Prostate gland (tissue), 2 donors: ENCODE results near the gene BEX3.

ENCODE experiments used
- POLR2A ChIP-seq: fragments of 450-650 bp; IDR thresholded peaks from one replicate; pipeline ENCODE4 v1.6.1; 2016; ENCODE audit warnings: antibody characterized with exemption, mild to moderate bottlenecking
- POLR2AphosphoS5 ChIP-seq: sonication (generic); formaldehyde crosslinking; IDR thresholded peaks from one replicate; pipeline ENCODE4 v1.6.1; 2017; ENCODE audit warnings: antibody characterized with exemption
- TF ChIP-seq, protein P1 (sequence below), 4 experiments: fragments of 200-600 bp in 2 of 4; fragments of 450-650 bp in 2 of 4; sonication (generic) in 2 of 4; IDR thresholded peaks; 1 replicate in 3 of 4; 2 replicates in 1 of 4; pipeline ENCODE4 v1.5.1; 2016 to 2019; ENCODE audit warnings: antibody characterized with exemption in 4 of 4, mild to moderate bottlenecking in 2 of 4, moderate library complexity in 2 of 4

- TF ChIP-seq, protein P1, sequence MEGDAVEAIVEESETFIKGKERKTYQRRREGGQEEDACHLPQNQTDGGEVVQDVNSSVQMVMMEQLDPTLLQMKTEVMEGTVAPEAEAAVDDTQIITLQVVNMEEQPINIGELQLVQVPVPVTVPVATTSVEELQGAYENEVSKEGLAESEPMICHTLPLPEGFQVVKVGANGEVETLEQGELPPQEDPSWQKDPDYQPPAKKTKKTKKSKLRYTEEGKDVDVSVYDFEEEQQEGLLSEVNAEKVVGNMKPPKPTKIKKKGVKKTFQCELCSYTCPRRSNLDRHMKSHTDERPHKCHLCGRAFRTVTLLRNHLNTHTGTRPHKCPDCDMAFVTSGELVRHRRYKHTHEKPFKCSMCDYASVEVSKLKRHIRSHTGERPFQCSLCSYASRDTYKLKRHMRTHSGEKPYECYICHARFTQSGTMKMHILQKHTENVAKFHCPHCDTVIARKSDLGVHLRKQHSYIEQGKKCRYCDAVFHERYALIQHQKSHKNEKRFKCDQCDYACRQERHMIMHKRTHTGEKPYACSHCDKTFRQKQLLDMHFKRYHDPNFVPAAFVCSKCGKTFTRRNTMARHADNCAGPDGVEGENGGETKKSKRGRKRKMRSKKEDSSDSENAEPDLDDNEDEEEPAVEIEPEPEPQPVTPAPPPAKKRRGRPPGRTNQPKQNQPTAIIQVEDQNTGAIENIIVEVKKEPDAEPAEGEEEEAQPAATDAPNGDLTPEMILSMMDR (IDR thresholded peaks at IDR 0.05) = no peak
- TF ChIP-seq POLR2A (no peak), POLR2AphosphoS5 (no peak)
Observed at GRCh38 chrX:103406256-103406655, 29.9 kb downstream of the BEX3 start.
